NCI-H1105 (cell line): ENCODE results near the gene SLC12A9.

ENCODE experiments used
- DNase-seq: peaks from one replicate; lab custom pipeline; 2025; lab: John Stamatoyannopoulos, UW

The SLC12A9 gene

DNA sequence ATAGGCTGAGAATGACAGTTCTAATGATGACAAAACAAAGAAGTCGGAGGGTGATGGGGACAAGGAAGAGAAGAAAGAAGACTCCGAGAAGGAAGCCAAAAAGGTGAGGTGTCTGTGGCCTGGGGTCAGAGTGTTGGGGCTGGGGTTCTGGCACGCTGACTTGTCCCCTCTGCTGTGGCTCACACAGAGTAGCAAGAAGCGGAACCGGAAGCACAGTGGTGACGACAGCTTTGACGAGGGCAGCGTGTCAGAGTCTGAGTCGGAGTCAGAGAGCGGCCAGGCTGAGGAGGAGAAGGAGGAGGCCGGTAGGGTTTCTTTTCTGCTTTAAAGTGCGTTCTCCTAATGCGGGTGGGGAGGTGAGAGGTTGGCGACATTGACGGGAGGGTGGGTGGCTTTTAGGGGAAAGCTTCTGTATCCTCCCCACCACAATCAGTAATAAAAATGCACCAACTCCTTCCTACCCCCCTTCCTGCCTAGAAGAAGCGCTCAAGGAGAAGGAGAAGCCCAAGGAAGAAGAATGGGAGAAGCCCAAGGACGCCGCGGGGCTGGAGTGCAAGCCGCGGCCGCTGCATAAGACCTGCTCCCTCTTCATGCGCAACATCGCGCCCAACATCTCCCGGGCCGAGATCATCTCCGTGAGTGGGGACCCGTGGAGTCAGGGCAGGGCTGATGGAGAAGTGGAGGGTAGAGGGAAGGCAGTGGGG lies 32.4 kb downstream of the SLC12A9 start:
- no peak for DNase-seq

DNA sequence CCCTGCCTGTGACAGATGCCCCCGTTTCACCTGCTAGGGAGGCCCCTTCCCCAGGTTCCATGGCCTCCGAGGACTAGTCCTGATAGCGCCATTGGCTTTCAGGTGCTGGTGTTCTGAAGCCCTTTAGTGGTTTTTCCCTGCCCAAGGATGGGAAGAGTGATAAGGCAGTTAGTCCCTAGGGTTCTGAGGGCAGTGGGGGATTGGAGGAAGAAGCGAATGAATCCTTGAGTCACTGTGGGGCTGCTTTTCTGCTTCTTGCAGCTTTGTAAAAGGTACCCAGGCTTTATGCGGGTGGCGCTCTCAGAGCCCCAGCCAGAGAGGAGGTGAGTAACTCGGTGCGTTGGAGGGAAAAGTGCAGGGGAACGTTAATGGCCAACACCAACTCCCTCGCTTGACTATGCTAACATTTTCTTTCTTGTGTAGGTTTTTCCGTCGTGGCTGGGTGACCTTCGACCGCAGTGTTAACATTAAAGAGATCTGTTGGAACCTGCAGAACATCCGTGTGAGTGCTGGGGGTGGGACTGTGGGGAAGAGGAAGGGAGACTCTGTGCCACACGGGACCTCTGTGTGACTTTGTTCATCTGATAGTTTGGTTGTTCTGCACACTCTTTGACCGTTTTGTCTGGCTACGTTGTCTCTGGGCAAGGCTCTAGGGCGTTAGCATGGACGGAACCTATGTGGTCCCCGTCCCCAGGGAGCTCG lies 33.1 kb downstream of the SLC12A9 start:
- DNase-seq = no peak

DNA sequence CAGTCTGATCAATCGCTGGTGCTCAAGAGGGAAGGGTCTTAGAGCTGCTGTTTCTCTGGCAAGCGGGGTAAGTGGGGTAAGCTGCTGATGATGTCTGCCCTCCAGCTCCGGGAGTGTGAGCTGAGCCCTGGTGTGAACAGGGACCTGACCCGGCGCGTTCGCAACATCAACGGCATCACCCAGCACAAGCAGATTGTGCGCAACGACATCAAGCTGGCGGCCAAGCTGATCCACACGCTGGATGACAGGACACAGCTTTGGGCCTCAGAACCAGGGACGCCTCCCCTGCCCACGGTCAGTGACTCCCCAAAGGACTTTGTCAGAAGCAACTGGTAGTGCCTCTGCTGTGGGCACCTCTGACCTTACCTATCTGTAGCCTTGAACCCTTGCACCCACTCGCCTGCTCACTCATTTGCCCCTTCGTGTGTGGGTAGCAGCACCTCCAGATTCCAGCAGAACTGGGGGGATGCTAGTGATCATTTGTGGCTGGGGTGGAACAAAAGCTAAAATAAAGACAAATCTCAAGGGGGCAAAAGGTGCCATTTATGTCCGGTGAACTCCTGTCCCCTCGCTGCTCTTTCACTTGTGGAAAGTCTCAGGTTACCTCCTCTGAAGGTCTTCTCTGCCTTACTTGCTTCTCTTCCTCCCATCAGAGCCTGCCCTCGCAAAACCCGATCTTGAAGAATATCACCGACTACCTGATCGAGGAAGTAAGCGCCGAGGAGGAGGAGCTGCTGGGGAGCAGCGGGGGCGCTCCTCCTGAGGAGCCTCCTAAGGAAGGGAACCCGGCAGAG lies 33.8 kb downstream of the SLC12A9 start:
- DNase-seq = no peak

DNA sequence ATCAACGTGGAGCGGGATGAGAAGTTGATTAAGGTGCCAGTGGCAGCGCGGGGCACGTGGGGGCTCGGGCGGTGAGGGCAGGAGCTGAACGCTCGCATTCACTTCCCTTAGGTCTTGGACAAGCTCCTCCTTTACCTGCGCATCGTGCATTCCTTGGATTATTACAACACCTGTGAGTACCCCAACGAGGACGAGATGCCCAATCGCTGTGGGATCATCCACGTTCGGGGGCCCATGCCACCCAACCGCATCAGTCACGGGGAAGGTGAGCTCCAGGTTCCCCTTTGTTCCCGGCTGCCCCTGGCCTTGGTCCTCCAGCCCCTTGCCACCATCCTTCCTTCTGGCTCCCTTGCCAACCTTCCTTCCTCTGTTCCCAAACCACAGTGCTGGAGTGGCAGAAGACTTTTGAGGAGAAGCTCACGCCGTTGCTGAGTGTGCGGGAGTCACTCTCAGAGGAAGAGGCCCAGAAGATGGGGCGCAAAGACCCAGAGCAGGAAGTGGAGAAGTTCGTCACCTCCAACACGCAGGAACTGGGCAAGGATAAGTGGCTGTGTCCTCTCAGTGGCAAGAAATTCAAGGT lies 34.5 kb downstream of the SLC12A9 start:
- DNase-seq = no peak

DNA sequence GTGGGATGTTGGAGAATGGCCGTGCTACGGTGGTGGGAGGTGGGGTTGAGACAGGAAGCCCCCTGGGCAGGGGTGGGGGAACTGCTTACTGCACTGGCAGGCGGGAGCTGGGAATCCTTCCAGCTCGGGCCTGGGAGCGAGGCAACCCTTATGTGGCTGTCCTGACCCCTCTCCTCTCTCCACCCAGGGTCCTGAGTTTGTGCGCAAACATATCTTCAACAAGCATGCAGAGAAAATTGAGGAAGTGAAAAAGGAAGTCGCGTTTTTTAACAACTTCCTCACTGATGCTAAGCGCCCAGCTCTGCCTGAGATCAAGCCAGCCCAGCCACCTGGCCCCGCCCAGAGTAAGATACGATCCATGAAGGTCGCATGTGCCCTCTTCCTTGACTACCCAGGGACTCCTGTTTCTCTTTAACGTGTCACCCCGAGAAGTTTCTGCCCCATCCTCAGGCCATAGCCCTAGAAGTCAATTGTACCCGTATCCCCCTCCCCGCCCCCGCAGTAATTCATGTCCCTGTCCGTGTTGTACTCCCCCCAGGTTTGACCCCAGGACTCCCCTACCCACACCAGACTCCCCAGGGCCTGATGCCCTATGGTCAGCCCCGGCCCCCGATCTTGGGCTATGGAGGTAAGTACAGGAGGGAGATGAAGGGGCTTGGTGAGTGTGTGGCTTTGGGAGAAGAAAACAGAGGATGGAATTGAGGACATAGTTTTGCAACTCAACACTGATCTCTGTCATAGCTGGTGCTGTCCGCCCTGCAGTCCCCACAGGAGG lies 35.2 kb downstream of the SLC12A9 start:
- no peak for DNase-seq

DNA sequence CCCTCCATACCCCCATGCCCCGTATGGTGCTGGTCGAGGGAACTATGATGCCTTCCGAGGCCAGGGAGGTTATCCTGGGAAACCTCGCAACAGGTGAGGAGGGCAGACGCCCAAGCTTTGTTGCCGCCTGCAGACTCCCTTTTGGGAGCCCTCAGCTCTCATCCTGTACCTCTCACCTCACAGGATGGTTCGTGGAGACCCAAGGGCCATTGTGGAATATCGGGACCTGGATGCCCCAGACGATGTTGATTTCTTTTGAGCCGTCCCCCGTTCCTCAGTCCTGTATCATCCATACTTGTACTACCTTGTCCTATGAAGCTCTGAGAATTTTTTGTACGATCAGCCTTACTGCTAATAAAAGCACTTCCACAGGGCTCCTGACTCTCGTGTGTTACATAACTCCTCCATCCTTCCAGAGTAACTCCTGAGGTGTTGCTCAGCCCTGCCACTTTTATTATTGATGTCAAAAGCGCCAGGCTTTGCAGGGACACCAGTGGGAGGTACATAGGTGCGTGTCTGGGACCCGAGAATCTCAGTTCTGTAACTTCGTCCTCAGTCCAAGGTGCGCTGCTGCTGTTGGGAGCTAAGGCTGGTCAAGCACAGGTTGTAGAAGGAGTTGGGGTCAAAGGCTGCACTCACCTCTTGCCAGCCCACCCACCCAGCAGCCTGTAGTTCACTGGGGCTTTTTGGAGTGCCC lies 35.9 kb downstream of the SLC12A9 start:
- no peak for DNase-seq

DNA sequence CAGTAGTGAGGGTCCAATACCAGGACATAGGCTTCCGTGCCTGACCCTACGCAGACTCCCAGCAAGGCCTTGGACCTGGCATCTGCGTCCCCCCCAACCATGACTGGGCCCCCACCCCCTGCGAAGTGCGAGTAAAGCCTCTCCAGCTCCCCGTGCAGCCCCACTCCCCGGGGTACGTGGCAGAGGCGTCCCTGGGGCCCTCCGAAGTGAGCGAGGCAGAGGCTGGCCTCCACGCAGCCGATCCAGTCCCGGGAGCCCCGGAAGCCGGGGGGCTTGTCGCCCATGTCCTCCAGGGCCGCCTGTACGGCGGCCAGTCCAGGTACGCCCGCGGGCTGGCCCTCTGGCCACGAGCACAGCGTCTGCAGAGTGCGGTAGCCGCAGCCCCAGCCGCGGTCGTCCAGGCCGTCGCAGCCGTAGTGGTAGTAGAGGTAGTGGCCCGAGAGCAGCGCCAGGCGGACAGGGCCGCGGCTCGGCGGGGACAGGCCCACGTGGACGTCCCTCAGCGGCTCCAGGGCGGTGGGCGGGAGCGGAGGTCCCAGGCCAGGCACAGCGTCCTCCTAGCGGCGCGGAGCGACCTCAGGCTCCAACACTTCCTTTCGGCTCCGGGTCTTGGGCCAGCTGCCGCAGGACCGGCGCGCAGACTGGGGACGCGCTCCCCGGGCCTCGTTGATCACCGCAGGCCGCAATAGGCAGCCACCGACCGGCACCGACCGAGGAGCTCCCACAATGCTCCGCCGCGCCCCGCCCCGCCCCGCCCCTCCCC lies 36.7 kb downstream of the SLC12A9 start, which contains the start of gene UFSP1:
Gene UFSP1, minus strand, starts transcription at position 728 of the 763 bp plus-strand sequence. Its CDS starts 444 bp downstream, at position 284.
- DNase-seq = no peak

DNA sequence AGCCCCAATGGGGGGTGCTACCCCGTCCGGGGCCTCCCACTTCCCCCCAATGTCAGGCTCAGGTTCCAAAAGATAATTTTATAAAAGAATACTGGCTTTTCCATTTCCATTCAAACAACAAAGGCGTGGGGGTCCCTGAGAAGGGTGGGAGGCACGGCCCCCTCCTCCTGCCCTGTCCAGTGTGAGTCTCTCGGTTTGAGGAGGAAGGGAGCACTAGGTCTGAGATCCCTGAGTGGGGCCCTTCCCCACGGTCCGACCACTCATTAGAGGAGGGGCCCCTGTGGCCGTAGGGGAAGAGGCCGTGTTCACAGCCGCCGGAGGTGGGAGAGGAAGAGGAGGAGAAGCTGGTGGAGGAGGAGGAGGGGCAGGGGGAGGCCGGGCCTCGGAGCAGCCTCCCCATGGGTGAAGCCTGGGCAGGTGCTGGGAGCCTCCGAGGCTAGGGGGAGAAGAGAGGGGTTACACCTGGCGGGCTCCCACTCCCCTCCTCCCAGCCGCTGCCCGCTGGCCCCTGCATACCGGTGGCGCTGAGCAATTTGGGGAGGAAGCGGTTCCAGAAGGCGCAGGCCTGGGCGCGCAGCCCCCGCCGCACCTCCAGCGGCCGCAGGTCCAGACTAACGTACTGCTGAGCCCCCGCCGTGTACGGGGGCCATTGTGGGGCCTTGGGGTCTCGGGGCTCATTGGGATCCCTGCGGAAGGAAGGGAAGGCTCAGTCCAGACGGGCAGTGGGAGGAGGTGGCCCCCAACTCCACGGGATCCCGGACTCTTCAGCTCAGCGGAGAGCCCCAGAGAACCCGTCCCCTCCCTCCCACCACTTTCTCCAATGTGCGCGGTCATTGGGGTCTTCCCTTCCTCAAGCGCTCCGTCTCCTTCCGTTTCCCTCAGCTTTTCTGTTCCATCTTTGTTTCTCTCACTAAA lies 38.4 kb downstream of the SLC12A9 start:
- DNase-seq = no peak

DNA sequence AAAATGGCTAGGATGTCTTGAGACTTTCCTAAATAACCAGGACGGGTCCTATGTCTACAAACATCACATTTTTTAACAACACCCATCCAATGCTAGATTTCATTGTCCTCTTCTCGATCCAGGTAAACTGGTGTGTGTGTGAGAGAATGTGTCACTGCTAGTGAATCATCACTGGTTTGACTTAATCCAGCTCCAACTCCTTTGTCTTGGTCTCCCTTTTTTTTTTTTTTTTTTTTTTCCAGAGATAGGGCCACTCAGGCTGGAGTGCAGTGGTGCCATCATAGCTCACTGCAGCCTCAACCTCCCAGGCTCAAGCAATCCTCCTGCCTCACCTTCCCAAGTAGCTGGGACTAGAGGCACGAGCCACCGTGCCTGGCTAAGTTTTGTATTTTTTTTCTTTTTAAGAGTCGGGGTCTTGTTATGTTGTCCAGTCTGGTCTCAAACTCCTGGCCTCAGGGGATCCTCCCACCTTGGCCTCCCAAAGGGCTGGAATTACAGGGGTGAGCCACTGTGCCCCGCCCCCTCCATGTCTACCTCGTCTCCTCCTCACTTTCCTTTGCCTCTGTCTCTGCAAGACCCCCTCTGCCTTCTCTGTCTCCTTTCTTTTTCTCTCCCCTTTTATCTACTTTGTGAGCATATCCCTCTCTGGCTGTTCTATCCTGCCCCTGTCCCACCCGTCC lies 39.2 kb downstream of the SLC12A9 start:
- DNase-seq = no peak

DNA sequence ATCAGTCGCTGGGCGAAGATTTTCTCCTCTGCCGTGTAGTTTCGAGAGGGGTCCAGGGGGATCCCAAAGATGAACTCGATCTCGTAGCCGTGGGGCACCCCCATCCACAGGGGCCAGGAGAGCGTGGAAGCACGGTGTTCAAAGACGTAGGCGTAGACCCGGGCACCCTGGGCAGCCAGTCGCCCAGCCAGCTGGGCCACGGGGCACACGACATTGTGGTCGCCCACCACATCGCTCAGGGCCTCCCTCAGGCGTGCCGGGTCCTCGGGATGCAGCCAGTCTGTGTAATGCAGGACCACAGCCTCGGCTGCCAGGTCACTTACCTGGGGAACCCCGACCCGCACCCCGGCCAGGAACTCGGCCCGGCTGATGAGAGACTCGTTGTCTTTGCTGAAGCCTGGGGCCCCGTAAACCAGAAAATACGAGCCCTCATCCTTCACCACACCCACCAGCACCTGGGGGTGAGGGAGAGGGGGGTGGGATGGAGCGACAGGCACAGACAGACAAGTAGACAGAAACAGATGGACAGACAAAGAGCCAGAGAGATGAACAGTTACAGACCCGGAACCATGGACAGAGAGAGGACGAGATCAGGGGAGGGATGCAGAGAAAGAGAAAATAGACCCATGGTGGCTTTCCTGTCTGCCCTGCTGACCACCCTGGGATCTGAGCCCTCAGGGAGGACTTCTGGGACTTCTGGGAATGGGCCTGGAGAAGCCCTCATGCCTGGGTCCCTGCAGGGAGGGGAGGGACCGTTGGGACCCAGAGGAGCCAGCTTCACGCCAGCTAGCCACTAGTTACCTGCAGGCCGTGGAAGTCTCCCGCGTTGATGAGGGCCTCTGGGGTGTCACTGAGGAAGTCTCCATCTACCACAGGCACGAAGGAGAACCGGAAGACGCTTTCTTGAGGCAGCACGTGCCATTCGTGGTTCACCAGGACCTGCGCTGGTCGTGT lies 40.1 kb downstream of the SLC12A9 start:
- DNase-seq = no peak

DNA sequence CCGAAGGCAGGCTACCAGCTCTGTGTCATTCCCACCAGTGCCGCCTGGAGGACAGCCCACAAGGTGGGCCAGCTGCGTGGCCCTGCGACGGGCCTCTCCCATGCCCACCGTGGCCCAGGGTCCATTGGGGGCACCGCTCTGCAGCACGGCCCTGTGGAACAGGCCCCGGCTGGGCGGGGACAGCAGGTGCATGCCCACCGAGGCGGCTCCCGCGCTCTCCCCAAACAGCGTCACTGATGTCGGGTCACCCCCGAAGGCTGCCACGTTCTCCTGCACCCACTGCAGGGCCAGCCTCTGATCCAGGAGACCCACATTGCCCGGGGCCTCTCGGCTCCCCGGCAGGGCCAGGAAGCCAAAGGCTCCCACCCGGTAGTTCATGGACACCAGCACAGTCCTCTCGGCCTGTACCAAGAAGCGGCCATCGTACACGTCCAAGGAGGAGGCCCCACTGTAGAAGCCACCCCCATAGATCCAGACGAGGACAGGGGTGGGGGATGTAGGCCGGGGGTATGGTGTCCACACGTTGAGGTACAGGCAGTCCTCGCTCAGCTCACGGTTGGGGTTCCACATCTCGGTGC lies 40.9 kb downstream of the SLC12A9 start:
- DNase-seq = no peak

DNA sequence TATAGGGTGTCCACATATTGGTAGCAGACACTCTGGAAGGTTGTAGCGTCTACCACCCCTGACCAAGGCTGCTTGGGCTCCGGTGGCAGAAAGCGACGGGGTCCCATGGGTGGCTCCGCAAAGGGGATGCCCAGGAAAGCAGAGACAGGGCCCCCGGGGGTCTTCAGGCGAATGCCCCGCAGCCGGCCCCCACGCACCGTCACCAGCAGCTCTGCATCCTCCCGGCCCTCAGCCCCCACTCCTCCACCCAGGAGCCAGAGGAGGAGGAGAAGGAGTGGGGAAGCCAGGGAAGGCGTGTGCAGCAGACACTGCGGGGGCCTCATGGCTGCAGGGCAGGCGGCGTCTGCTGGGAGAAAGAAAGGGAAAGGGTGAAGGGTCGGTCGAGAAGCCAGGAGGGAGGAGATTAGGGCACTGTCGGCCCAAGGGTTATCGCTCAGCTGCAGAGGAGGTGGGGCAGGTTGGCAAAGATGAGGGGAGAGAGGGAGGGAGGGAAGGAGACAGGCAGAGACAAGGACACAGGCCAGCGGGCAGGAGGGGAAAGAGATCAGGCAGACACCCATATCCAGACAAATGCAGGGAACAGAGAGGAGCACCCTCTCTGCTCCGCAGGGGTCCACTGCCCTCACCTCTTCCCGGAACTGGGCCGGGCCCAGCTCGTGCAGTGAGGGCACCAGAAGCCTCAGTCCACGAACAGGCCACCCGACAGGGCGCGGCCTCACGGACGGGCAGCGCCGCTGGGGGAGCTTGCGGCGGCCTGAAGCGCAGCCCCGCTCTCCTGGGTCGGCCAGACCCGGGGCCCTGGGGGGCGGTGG lies 41.6 kb downstream of the SLC12A9 start:
- DNase-seq = no peak

DNA sequence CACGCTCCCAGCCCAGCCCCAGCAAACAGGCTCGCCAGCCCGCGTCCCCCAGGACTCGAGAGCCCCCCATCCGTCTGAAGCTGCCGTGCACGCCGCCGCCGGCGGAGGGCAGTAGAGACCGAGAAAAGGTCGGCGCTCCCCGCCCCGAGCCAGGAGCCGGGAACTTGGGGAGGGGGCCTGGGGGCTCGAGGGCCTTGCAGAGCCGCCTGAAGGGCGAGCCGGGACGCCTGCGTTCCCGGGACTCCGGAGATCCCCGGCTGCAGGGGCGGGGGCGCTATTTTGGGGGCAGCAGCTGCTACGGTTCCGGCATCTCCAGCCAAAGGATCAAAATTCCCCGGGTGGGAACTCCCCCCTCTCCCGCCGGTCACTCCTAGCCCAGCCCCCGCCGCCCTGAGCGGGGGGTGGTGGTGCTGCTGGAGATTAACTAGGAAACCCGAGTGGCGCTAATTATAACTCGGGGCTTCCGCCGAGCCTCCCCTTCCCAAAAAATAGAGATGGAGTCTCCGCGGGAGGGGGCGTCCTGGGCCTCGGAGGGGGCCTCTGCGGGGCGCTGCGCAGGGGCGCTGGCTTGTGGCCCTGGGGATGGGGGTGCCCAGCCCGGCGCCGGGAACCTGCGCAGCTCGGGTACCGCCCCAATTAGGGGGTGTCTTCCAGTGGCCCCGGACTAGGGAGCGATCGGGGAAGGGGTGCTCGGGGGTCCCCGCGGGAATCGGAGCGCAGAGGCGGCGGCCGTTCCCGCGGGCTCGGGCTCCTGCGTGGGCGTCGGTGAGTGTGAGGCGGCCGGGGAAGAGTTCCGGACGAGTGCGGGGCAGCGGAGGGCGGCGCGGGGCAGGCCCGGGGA lies 42.6 kb downstream of the SLC12A9 start:
- peak; percentile 15 for DNase-seq

DNA sequence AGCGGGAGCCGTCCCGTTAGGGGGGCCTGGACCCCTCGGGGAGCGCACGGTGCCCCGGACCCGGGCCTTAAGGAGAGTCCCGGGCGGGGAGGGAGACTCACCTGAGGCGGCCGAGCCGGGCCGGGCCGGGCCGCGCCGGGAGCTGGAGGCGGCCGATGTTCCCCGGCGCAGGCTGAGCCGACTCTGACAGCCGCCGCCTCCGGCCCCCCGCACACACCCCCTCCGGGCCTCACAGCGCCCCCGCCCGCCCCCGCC lies 43.1 kb downstream of the SLC12A9 start, which contains the start of gene ACHE:
Gene ACHE, minus strand, starts transcription at position 188 of the 255 bp plus-strand sequence. CDS start 1,656 bp downstream, outside the sequence.
- no peak for DNase-seq

DNA sequence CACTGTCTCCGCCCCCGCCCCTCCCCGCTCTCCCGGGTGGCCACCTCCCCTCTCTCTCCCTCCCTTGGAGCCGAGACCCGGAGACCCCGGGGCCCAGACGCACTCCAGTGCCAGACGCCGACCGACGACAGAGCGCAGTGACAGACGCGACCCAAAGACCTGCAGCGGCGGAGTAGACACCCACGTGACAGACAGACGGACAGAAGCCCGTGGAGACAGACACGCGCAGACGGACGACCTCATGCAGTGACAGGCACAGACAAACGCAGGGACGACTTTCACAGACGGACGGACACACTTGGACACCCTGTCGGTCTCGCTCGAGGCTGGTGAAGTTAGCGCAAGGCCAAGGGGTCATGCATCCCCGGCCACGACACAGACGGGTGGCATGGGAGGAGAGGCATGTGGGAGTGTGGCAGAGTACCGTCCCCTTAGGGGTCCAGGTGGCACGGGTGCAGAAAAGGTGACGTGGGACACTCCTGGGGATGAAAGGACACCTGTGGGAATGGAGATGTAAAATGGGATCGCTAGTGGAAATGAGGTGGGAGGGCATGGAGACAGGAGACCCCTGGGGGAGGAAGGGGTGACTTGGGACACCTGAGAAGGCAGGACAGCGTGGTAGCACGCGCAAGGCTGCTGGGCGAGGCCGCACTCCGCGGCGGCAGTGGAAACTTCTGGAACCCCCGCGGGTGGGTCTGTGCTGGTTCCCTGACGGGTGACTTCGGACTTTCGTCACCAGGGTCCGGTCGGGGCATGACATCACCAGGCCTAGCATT lies 43.6 kb downstream of the SLC12A9 start:
- DNase-seq = peak; percentile 52
